HG02884 (cell line): ENCODE data around the gene CFAP47.
"Not testable (repeated sequence)": the region's sequence is repeated elsewhere in the genome, so short reads cannot be mapped to it uniquely, and the experiment has no call there.

Experiments
- ATAC-seq: cut with Tn5 transposase; IDR thresholded peaks from one replicate; pipeline ENCODE4 v1.9.1; 2021; ENCODE audit warnings: mild to moderate bottlenecking, moderate library complexity; ENCODE audit not compliant: unreplicated experiment

CFAP47 gene

GRCh38 chrX:36214924-36215323 is 295.4 kb downstream of the CFAP47 start:
- ATAC-seq = no peak

- ATAC-seq = no peak
Measured at GRCh38 chrX:36218801-36219200, 299.3 kb downstream of the CFAP47 start.

- ATAC-seq = not testable (repeated sequence)
Measured at GRCh38 chrX:36234840-36235528, 315.4 kb downstream of the CFAP47 start.

GRCh38 chrX:36241397-36241796 is 321.9 kb downstream of the CFAP47 start:
- no peak for ATAC-seq

- ATAC-seq = no peak
Measured at GRCh38 chrX:36266155-36266554, 346.6 kb downstream of the CFAP47 start.

- no peak for ATAC-seq
Measured at GRCh38 chrX:36310136-36310535, 390.6 kb downstream of the CFAP47 start.

GRCh38 chrX:36314303-36314702 is 394.8 kb downstream of the CFAP47 start:
- no peak for ATAC-seq

GRCh38 chrX:36334572-36334971 is 415.0 kb downstream of the CFAP47 start:
- ATAC-seq = no peak

- ATAC-seq = no peak
Measured at GRCh38 chrX:36336751-36337150, 417.2 kb downstream of the CFAP47 start.

- no peak for ATAC-seq
Measured at GRCh38 chrX:36344301-36344700, 424.8 kb downstream of the CFAP47 start.

- ATAC-seq = no peak
Measured at GRCh38 chrX:36348509-36348908, 429.0 kb downstream of the CFAP47 start.

GRCh38 chrX:36357855-36358254 is 438.3 kb downstream of the CFAP47 start:
- ATAC-seq = no peak

- no peak for ATAC-seq
Measured at GRCh38 chrX:36364262-36364661, 444.7 kb downstream of the CFAP47 start.

GRCh38 chrX:36383495-36383894 is 464.0 kb downstream of the CFAP47 start:
- no peak for ATAC-seq

GRCh38 chrX:36388901-36389300 is 469.4 kb downstream of the CFAP47 start:
- ATAC-seq = no peak

- ATAC-seq = no peak
Measured at GRCh38 chrX:36401774-36402173, 482.2 kb downstream of the CFAP47 start.

GRCh38 chrX:36407836-36408235 is 488.3 kb downstream of the CFAP47 start:
- no peak for ATAC-seq

- no peak for ATAC-seq
Measured at GRCh38 chrX:36414056-36414455, 494.5 kb downstream of the CFAP47 start.

GRCh38 chrX:36422368-36422767 is 502.8 kb downstream of the CFAP47 start:
- ATAC-seq = no peak

- no peak for ATAC-seq
Measured at GRCh38 chrX:36431819-36432218, 512.3 kb downstream of the CFAP47 start.

GRCh38 chrX:36434522-36434921 is 515.0 kb downstream of the CFAP47 start:
- no peak for ATAC-seq
